GM19397 (cell line): ENCODE data around the gene LMX1A.

Experiments
- ATAC-seq: cut with Tn5 transposase; IDR thresholded peaks from one replicate; pipeline ENCODE4 v1.9.1; 2021; ENCODE audit warnings: mild to moderate bottlenecking, moderate library complexity; ENCODE audit not compliant: unreplicated experiment

The LMX1A gene

GRCh38 chr1:165369255-165369848 lies 12.8 kb upstream of the LMX1A start:
- no peak for ATAC-seq

- peak; percentile 64 for ATAC-seq
These were observed 11.0 kb upstream of the LMX1A start for GRCh38 chr1:165367375-165367993.

- ATAC-seq: no peak
These were observed 8.8 kb upstream of the LMX1A start for GRCh38 chr1:165365341-165365740.

DNA sequence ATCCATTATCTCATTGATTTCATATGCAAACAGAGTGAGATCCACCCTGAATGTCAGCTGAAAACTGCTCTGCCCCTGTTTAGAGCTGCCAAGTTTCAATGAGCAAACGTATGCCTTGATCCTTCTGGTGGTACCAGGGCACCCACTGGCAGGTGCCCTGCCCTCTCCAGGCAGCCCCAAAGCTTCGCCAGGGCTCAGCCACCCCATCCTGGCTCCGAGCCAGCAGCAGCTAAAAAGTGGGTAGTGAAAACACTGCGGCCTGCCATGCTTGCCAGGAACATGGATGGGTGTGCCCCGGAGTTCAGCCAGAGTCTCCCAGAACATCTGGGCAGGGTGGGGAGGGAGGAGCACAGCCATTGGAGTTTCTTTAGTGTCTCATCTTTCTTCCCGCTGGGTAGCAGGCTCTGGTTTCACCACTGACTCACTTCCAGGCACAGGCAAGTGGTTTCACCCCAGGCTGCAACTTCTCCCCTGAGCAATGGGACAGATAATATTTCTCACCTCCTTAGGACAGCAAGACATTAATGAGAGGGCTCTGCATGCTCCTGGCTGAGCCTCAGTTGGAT lies 8.1 kb upstream of the LMX1A start:
- no peak for ATAC-seq

DNA sequence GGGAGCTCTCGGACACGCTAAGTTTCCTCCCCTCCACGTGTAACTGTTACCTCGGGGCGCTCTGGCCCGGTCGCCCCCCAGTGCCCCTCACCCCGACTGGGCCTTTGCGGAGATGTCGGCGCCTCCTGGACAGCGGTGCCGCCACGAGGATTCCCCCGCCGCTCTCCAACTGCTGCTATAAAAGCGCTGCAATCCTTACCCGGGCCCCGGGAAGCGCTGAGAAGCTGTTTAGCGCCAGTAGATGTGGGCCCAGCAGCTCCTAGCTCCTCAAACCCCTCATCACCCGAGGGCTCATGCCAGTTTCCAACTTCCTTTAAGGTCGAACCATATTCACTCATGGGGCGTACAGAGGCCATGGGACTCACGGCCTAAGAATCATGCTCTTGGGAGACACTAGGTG lies 361 bp upstream of the LMX1A start:
- ATAC-seq: no peak

GRCh38 chr1:165355139-165355976 lies 1.2 kb downstream of the LMX1A start:
- ATAC-seq: no peak

DNA sequence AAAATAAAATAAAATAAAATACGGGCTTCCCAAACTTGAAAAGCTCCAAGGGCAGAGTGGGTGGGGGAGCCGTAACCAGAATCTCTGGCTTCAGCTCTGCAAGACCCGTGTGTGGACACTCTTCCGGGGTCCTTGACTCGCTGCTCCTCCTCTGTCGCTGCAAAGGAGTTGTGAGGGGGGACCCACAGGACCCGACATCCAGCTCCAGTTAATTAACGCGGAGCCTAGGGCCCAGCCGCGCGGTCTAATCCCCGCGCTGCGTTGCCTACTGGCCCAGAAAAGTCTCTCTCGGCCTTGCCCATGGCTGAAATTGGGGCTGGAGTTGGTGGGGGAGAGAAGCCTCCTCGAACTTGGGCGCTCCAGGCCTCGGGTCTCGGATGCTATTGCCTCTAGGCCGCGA lies 1.8 kb downstream of the LMX1A start:
- no peak for ATAC-seq

DNA sequence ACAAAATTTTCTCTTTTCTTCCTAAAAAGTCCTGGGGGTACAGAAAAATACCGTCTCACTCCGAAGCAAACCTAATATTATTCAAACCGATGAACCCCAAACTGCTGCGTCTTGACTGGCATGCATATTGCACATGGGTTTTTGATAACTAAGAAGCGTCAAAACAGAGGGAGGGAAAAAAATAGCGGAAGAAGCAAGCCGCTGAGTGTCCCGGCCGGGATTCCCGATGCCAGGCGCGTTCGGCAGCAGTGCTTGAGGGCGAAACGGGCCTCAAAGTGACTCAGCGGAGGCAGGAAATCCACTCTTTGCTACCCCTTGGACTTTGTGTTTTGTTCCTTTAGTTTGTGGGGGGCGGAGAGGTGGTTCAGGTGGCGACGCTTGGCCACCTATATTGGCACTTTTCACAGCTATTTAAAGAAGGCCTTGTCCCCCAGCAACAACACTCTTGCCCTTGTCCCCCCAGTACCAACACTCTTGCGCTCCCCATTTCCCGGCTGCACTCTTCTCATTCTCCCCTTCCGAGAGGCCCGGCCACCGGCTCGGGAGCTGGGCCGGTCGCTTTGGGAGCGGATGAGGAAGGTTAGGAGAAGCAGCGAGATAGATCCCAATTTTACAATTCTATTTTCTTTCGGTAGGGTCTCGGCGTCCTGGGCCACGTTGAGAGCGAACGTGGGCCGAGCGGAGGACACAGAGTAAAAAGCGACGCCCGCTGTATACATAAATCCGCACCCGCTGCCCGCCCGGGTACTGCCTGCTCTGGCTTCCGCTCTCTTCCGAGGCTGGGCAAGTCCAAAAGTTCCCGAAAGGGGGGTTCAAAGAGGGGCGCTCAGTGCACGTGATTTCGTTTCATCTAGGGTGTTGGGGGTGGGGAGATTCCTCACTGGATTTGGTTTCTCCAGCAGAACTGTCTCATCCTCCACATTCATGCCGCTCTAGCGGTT lies 2.5 kb downstream of the LMX1A start:
- no peak for ATAC-seq

- ATAC-seq: no peak
These were observed 3.8 kb downstream of the LMX1A start for GRCh38 chr1:165352442-165353293.

DNA sequence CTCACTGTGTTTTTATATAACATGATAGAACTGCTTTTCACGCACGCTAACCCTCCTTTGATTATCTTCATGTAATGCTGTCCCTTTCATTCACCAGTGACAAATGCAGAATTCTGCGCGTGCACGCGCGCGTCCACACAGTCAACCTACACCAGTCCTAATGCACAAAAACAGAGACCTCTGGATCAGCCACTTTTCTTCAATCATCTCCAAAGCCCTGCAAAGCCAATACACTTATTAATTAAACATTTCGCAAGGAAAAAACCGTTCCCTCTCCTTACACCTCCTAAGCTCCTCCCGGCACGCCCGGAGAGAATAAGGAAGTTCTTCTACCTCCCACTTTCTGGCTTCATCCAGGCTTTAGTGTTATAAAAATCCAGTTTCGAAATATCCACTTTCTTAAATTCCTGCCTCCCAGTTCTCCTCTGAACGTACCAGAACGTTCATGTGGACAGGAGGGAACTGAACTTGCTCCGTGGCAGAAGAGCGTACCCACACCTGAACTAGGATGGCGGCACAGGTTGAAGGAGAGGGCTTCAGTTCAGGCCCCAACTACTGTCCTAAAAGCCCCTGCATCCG lies 4.6 kb downstream of the LMX1A start:
- ATAC-seq: no peak

- ATAC-seq: no peak
These were observed 5.7 kb downstream of the LMX1A start for GRCh38 chr1:165350840-165351239.

GRCh38 chr1:165345502-165345901 lies 11.0 kb downstream of the LMX1A start:
- ATAC-seq: no peak

DNA sequence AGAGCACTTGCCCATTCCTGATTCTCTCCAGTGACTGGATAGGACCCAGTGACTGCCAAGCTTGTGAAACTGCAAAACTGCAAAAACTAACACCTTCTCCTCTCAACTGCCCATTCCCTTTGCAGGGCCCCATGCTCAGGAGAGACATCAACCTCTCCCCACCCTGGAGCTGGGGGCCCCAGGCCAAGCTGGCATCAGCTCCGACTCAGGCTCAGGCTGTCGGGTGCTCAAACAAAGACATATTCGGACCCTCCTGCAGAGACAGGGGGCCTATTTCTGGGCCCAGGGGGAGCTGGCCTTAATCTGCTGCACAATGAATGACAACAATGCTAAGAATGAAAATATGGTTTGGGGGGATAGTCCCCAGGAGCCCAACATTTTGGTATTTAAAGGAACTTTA lies 11.8 kb downstream of the LMX1A start:
- ATAC-seq: no peak

DNA sequence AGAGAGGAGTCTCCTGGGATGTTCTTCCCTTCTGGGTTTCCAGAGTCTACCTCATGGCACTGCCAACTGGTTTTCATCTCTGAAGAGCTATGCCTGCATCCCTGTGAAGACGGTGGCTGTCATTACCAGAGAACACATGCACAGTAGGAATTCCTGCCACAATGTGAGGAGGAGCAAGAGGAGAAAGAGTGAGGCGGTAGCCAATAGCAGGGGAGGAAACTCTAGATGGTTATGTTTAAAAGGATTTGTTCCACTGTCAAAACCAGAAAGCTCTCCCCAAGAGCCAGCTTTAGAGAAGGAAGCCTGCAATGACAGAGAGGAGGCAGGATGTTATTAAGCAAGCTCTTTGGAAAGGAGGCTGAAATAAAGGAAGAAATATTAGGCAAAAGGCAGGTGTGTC lies 12.3 kb downstream of the LMX1A start:
- ATAC-seq: no peak

- no peak for ATAC-seq
These were observed 13.9 kb downstream of the LMX1A start for GRCh38 chr1:165342587-165342986.

DNA sequence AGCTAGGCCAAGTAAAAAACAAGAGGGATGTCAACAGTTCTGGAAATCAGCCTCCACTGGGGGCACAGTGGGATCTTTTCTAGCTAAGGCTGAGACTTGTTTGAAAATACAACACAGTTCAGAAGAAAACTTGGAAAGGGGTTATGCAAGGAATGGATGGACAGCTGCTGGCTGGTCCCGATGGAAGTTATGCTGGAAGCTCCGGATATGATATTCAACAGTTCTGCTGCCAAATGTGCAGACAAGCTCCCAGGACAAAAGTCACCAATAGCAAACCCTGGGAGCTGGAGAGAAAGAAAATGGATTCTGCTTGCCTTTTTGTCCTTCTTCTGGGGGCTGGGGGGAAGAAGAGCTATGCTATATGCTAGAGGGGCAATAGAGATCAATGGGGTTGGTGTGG lies 14.3 kb downstream of the LMX1A start:
- no peak for ATAC-seq

GRCh38 chr1:165339164-165339563 lies 17.4 kb downstream of the LMX1A start:
- no peak for ATAC-seq

DNA sequence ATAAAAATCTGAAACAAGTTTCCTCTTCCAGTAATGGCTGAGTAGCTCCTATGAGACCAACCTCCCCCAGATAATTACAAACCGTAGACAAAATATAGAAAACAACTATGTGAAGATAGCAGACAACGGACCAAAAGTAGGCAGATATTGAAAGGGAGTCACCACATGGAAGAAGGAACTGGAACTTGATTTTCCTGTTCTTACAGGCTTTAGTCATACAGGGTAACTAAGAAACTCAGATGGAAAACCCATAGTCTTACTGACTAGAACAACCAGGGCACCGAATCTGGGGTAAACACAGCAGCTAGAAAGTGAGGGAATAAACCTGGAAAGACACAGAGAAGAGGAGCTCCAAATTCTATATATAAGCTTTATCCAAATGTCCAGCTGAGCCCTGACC lies 26.0 kb downstream of the LMX1A start:
- ATAC-seq: no peak

DNA sequence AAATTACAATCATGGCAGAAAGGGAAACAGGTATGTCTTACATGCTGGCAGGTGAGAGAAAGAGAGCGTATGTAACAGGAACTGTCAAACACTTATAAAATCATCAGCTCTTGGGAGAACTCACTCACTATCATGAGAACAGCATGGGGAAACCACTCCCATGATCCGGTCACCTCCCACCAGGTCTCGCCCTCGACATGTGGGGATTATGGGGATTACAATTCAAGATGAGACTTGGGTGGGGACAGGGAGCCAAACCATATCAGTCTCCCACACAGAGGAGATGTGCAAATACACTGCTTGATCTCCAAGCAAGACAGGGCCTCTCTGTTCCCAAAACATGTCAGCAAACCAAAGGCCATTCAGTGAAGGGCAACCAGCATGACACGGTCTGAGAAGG lies 27.4 kb downstream of the LMX1A start:
- no peak for ATAC-seq

DNA sequence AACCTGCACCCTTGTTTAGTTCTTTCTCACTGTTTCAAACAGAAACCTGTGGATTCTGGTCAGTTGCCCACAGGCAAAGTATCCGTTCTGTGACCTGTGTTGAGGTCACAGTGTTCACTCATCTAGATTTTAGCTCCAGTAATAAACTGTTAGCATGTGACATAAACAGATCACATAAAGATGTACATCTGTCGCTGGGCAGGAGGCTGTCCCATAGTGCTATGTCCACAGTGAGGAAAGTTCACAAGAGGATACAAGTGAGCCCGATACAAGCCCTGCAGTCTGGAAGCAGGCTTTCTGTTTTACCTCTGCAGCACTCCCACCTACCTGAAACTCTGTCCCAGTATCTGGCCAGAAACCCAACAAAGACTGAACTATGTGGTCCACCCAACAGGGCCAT lies 28.4 kb downstream of the LMX1A start:
- ATAC-seq: no peak
